Renal cortical epithelial cell (primary cell): Measurements from ENCODE around the gene CYFIP2. TPM values are rescaled to one million over a fixed set of nuclear protein-coding genes. Genes with fewer than 3 reads are reported as not detected.
"Not testable (repeated sequence)": the region's sequence is repeated elsewhere in the genome, so short reads cannot be mapped to it uniquely, and the experiment has no call there.

Source experiments
- DNase-seq: peaks from one replicate; pipeline ENCODE4 v3.0.0-alpha.2; 2011; ENCODE audit warnings: low read depth
- total RNA-seq: library from RNA; depleted of rRNA; stranded (reverse); fragments of >200 nt; gene quantifications from 2 replicates; pipeline ENCODE4 v1.2.3, GENCODE V29; 2014

CYFIP2 gene
- total RNA-seq: 38.7 and 57.9 TPM in 2 replicates

- DNase-seq: no peak
These were observed at the start of gene CYFIP2 for GRCh38 chr5:157265714-157266285. CYFIP2 (plus strand) TSS chr5:157266123; CDS start chr5:157285362, 19,239 bp downstream.

- no peak for DNase-seq
These were observed 49.4 kb upstream of the CYFIP2 start for GRCh38 chr5:157216391-157217142.

GRCh38 chr5:157217289-157218024 is 48.5 kb upstream of the CYFIP2 start:
- peak; percentile 9 for DNase-seq

- no peak for DNase-seq
These were observed 46.2 kb upstream of the CYFIP2 start for GRCh38 chr5:157219491-157220271.

- no peak for DNase-seq
These were observed 44.0 kb upstream of the CYFIP2 start for GRCh38 chr5:157221959-157222358.

- DNase-seq: peak; percentile 37
These were observed 43.3 kb upstream of the CYFIP2 start for GRCh38 chr5:157222506-157223230.

GRCh38 chr5:157225469-157226422 is 40.2 kb upstream of the CYFIP2 start:
- DNase-seq: no peak

GRCh38 chr5:157230610-157231009 is 35.3 kb upstream of the CYFIP2 start:
- no peak for DNase-seq

GRCh38 chr5:157232706-157233105 is 33.2 kb upstream of the CYFIP2 start:
- no peak for DNase-seq

- no peak for DNase-seq
These were observed 32.4 kb upstream of the CYFIP2 start for GRCh38 chr5:157233515-157233914.

GRCh38 chr5:157236423-157236822 is 29.5 kb upstream of the CYFIP2 start:
- no peak for DNase-seq

GRCh38 chr5:157241483-157241882 is 24.4 kb upstream of the CYFIP2 start:
- DNase-seq: peak; percentile 15

- not testable (repeated sequence) for DNase-seq
These were observed 21.2 kb upstream of the CYFIP2 start for GRCh38 chr5:157244704-157245103.

- DNase-seq: peak; percentile 36
These were observed 20.4 kb upstream of the CYFIP2 start for GRCh38 chr5:157245476-157245875.

GRCh38 chr5:157245886-157246285 is 20.0 kb upstream of the CYFIP2 start:
- DNase-seq: no peak

GRCh38 chr5:157247267-157247666 is 18.7 kb upstream of the CYFIP2 start:
- no peak for DNase-seq

- no peak for DNase-seq
These were observed 17.0 kb upstream of the CYFIP2 start for GRCh38 chr5:157248821-157249470.

GRCh38 chr5:157252711-157253465 is 13.0 kb upstream of the CYFIP2 start:
- no peak for DNase-seq

- DNase-seq: peak; percentile 44
These were observed 12.4 kb upstream of the CYFIP2 start for GRCh38 chr5:157253547-157253946.
